Neural cell (in vitro differentiated cells): ENCODE measurements around the gene NRL. TPM values are rescaled to one million over a fixed set of nuclear protein-coding genes. Genes with fewer than 3 reads are reported as not detected.
A peak's percentile ranks its signal among the peaks of the same experiment; 100 is the strongest.

Experiments used
- H2AFZ ChIP-seq: fragments of 200-600, 300-800 bp; sonication (generic), shearing (Covaris generic); 2 replicates; pipeline ENCODE4 v1.6.0; 2014; ENCODE audit warnings: low read depth, mild to moderate bottlenecking, antibody characterized with exemption, low read length, moderate library complexity
- H3F3A ChIP-seq: fragments of 200-600 bp; shearing (Covaris generic); 2 replicates; pipeline ENCODE4 v1.6.1; 2016; ENCODE audit warnings: mild to moderate bottlenecking, moderate library complexity, mixed read lengths, antibody characterized with exemption, low read length; ENCODE audit not compliant: insufficient read depth, poor library complexity, severe bottlenecking
- H3K27ac ChIP-seq: fragments of 200-600, 300-800 bp; sonication (generic), shearing (Covaris generic); 2 replicates; pipeline ENCODE4 v1.5.1; 2014; ENCODE audit warnings: mild to moderate bottlenecking, low read length, moderate library complexity
- H3K27me3 ChIP-seq: fragments of 300-800, 200-600 bp; sonication (generic), shearing (Covaris generic); 2 replicates; pipeline ENCODE4 v1.6.0; 2014; ENCODE audit warnings: mild to moderate bottlenecking, low read depth, low read length, moderate library complexity; ENCODE audit not compliant: insufficient read depth
- H3K36me3 ChIP-seq: fragments of 300-800, 200-600 bp; sonication (generic), shearing (Covaris generic); 2 replicates; pipeline ENCODE4 v1.5.1; 2014; ENCODE audit warnings: mild to moderate bottlenecking, antibody characterized with exemption, low read length, moderate library complexity; ENCODE audit not compliant: insufficient read depth
- H3K4me2 ChIP-seq: fragments of 300-800, 200-600 bp; sonication (generic), shearing (Covaris generic); 2 replicates; pipeline ENCODE4 v1.6.0; 2014; ENCODE audit warnings: mild to moderate bottlenecking, low read length
- H3K4me3 ChIP-seq: fragments of 300-800, 200-600 bp; sonication (generic), shearing (Covaris generic); 2 replicates; pipeline ENCODE4 v1.5.1; 2014; ENCODE audit warnings: mild to moderate bottlenecking, low read length, moderate library complexity
- H3K79me2 ChIP-seq: fragments of 200-600 bp; shearing (Covaris generic); replicated peaks from 2 replicates; pipeline ENCODE4 v1.6.0; 2014; ENCODE audit warnings: mild to moderate bottlenecking, low read length, moderate library complexity; ENCODE audit not compliant: insufficient read depth
- H3K9ac ChIP-seq: fragments of 300-800, 200-600 bp; sonication (generic), shearing (Covaris generic); 2 replicates; pipeline ENCODE4 v1.6.1; 2016; ENCODE audit warnings: mild to moderate bottlenecking, low read length, mixed read lengths
- H3K9me2 ChIP-seq: fragments of 200-600 bp; shearing (Covaris generic); 2 replicates; pipeline ENCODE4 v1.6.1; 2016; ENCODE audit warnings: mild to moderate bottlenecking, low read length, mixed read lengths; ENCODE audit not compliant: insufficient read depth
- H3K9me3 ChIP-seq: fragments of 200-600, 300-800 bp; sonication (generic), shearing (Covaris generic); 2 replicates; pipeline ENCODE4 v1.6.1; 2016; ENCODE audit warnings: mild to moderate bottlenecking, mixed run types, low read length, moderate library complexity, mixed read lengths
- H4K20me1 ChIP-seq: fragments of 200-600 bp; shearing (Covaris generic); 2 replicates; pipeline ENCODE4 v1.6.1; 2016; ENCODE audit warnings: mild to moderate bottlenecking, mixed run types; ENCODE audit not compliant: insufficient read depth
- CTCF ChIP-seq: fragments of 450-650 bp; IDR thresholded peaks from 2 replicates; pipeline ENCODE4 v1.5.1; 2014; ENCODE audit warnings: antibody characterized with exemption, mild to moderate bottlenecking, moderate library complexity; ENCODE audit not compliant: poor library complexity, severe bottlenecking
- EP300 ChIP-seq: fragments of 450-650 bp; conservative IDR thresholded peaks from 2 replicates; pipeline ENCODE4 v1.6.1; 2014; ENCODE audit warnings: antibody characterized with exemption, mild to moderate bottlenecking, moderate library complexity; ENCODE audit not compliant: poor library complexity, severe bottlenecking
- EZH2 ChIP-seq: fragments of 200-600, 300-800 bp; shearing (Covaris generic), sonication (generic); IDR thresholded peaks from 2 replicates; pipeline ENCODE4 v1.6.1; 2014; ENCODE audit warnings: antibody characterized with exemption, low read length, borderline replicate concordance, mild to moderate bottlenecking; ENCODE audit not compliant: insufficient read depth, poor library complexity, severe bottlenecking
- MXI1 ChIP-seq: fragments of 450-650 bp; conservative IDR thresholded peaks from 2 replicates; pipeline ENCODE4 v1.6.1; 2014; ENCODE audit warnings: antibody characterized with exemption, mild to moderate bottlenecking; ENCODE audit not compliant: poor library complexity, severe bottlenecking
- POLR2AphosphoS5 ChIP-seq: IDR thresholded peaks from 2 replicates; pipeline ENCODE4 v1.6.1; 2012
- RAD21 ChIP-seq: fragments of 450-650 bp; conservative IDR thresholded peaks from 2 replicates; pipeline ENCODE4 v1.6.1; 2014; ENCODE audit warnings: antibody characterized with exemption, mild to moderate bottlenecking, moderate library complexity
- REST ChIP-seq: IDR thresholded peaks from 2 replicates; pipeline ENCODE4 v1.6.1; 2012; ENCODE audit warnings: borderline replicate concordance
- SMC3 ChIP-seq: fragments of 450-650 bp; conservative IDR thresholded peaks from 2 replicates; pipeline ENCODE4 v1.6.1; 2014; ENCODE audit warnings: antibody characterized with exemption, mild to moderate bottlenecking, moderate library complexity; ENCODE audit not compliant: poor library complexity
- TAF1 ChIP-seq: IDR thresholded peaks from 2 replicates; pipeline ENCODE4 v1.6.1; 2012; ENCODE audit warnings: low read depth
- polyA plus RNA-seq: library from polyadenylated mRNA; depleted of rRNA; stranded (reverse); fragments of >200 nt; gene quantifications from 2 replicates; pipeline ENCODE4 v1.2.3, GENCODE V29; 2014

The NRL gene
- polyA plus RNA-seq, 1 donor from 2014 or later, result 9.5 TPM

- peak overlapping the region; percentile 60 for H3K9ac ChIP-seq
- H4K20me1 ChIP-seq, result no peaks in the 10 kb centered on the region
- H3K9me2 ChIP-seq, result no peaks in the 10 kb centered on the region
- peak overlapping the region; percentile 73 for H3K4me3 ChIP-seq
- H3F3A ChIP-seq, result no peaks in the 10 kb centered on the region
- no peak overlapping the region for H3K27ac ChIP-seq
- TF ChIP-seq MXI1 (no peak), SMC3 (no peak), POLR2AphosphoS5 (no peak), EP300 (no peak), CTCF (no peak), EZH2 (no peak), TAF1 (no peak), REST (no peak), RAD21 (no peak)
- H2AFZ ChIP-seq, result no peak overlapping the region
- peaks cover 16% of the 10 kb centered on the region for H3K27me3 ChIP-seq
- H3K4me2 ChIP-seq, result no peak overlapping the region
- H3K9me3 ChIP-seq, result no peaks in the 10 kb centered on the region
- no peaks in the 10 kb centered on the region for H3K79me2 ChIP-seq
- no peaks in the 10 kb centered on the region for H3K36me3 ChIP-seq
Measured at GRCh38 chr14:24094841-24095270, 19.9 kb downstream of the NRL start.

GRCh38 chr14:24093901-24094840 is 20.6 kb downstream of the NRL start, which contains the start of gene PCK2:
TSS of gene PCK2 (plus strand) at chr14:24094311. CDS start at chr14:24094406, 95 bp downstream.
- H3F3A ChIP-seq, result no peaks in the 10 kb centered on the region
- no peak within 1 kb of the TSS for H3K4me2 ChIP-seq
- H3K9me2 ChIP-seq, result no peaks in the 10 kb centered on the region
- H4K20me1 ChIP-seq, result no peaks in the 10 kb centered on the region
- H3K9me3 ChIP-seq, result no peaks in the 10 kb centered on the region
- TF ChIP-seq CTCF (peak; percentile 44), POLR2AphosphoS5 (no peak), TAF1 (no peak), SMC3 (peak; percentile 43), EP300 (no peak), REST (peak; percentile 36), EZH2 (no peak), RAD21 (peak; percentile 18), MXI1 (peak; percentile 24)
- peaks cover 16% of the 10 kb centered on the region for H3K27me3 ChIP-seq
- H3K4me3 ChIP-seq, result peak within 1 kb of the TSS; percentile 73
- peak within 1 kb of the TSS; percentile 40 for H2AFZ ChIP-seq
- no peaks in the 10 kb centered on the region for H3K79me2 ChIP-seq
- no peaks in the 10 kb centered on the region for H3K36me3 ChIP-seq
- H3K27ac ChIP-seq, result peak within 1 kb of the TSS; percentile 20
- peak within 1 kb of the TSS; percentile 60 for H3K9ac ChIP-seq
